Tibial nerve (tissue), 4 donors: ENCODE measurements around the gene ZBTB8B. TPM values are rescaled to one million over a fixed set of nuclear protein-coding genes. Genes with fewer than 3 reads are reported as not detected.

ENCODE experiments used
- DNase-seq, 2 donors: peaks; one replicate each; pipeline ENCODE4 v3.0.0-alpha.2; 2019; ENCODE audit warnings: low spot score in 2 of 2
- H3K27ac ChIP-seq, 4 donors: fragments of 200-600 bp; sonication (generic) in 3 of 4; one replicate each; pipeline ENCODE4 v1.5.1; 2017 to 2019; ENCODE audit warnings: mild to moderate bottlenecking in 1 of 4
- H3K27me3 ChIP-seq, 2 donors: fragments of 200-600 bp; sonication (generic) in 1 of 2; one replicate each; pipeline versions ENCODE4 v1.5.1 to v1.6.0; 2017 to 2019
- H3K36me3 ChIP-seq, 3 donors: fragments of 200-600 bp; sonication (generic); one replicate each; pipeline ENCODE4 v1.5.1; 2018 to 2019
- H3K4me1 ChIP-seq, 4 donors: fragments of 200-600 bp; sonication (generic) in 3 of 4; one replicate each; pipeline ENCODE4 v1.5.1; 2017 to 2019
- H3K4me3 ChIP-seq, 4 donors: fragments of 200-600 bp; sonication (generic) in 3 of 4; one replicate each; pipeline ENCODE4 v1.5.1; 2017 to 2019; ENCODE audit warnings: mild to moderate bottlenecking in 1 of 4, moderate library complexity in 1 of 4
- H3K9me3 ChIP-seq, 4 donors: fragments of 200-600 bp; sonication (generic) in 3 of 4; one replicate each; pipeline ENCODE4 v1.5.1; 2017 to 2019
- EP300 ChIP-seq, 2 donors: sonication (generic); formaldehyde crosslinking; IDR thresholded peaks; one replicate each; pipeline ENCODE4 v1.6.1; 2017; ENCODE audit warnings: antibody characterized with exemption in 2 of 2, mild to moderate bottlenecking in 1 of 2
- POLR2A ChIP-seq, 2 donors: fragments of 450-650 bp; IDR thresholded peaks; one replicate each; pipeline ENCODE4 v1.6.1; 2017; ENCODE audit warnings: antibody characterized with exemption in 2 of 2, mild to moderate bottlenecking in 2 of 2, moderate library complexity in 2 of 2
- WGBS, 2 donors: methylation state at CpG; one replicate each; pipeline ENCODE4 v1.1.5; 2018; 5-methylcytosine and 5-hydroxymethylcytosine counted together
- total RNA-seq, 4 donors: library from RNA; depleted of rRNA; stranded (reverse); fragments of >200 nt; gene quantifications; one replicate each; pipeline ENCODE4 v1.1.0, GENCODE V29; 2016
- TF ChIP-seq, protein P1 (sequence below), 5 experiments: fragments of 200-600 bp in 3 of 5; fragments of 450-650 bp in 2 of 5; sonication (generic) in 3 of 5; IDR thresholded peaks; one replicate each; pipeline ENCODE4 v1.5.1; 2016 to 2019; ENCODE audit warnings: antibody characterized with exemption in 5 of 5, mild to moderate bottlenecking in 3 of 5, moderate library complexity in 2 of 5

Gene ZBTB8B
- total RNA-seq, 4 donors from 2014 or later: 0.21 TPM; not detected in 3

DNA sequence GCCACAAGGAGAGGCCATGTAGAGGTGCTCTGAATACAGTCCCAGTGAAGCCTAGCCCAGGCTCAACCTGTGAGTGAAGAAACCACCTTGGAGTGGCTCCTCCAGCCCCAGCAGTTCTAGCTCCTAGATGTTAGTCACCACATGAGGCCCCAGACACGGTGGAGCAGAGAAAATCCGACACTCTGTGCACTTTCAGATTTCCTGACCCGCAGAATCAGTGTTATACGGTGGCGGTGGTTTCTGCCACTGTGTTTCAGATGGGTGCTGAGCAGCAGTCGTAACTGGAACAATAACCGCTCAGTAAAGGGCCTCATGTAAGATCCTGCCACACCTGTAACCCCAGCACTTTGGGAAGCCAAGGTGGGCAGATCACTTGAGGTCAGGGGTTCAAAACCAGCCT is 38.3 kb downstream of the ZBTB8B start:
- 89 to 92% methylated on average over 7 of the region's 7 CpGs for WGBS, 2 donors
- Histone ChIP-seq H3K9me3 (no peaks in the 10 kb centered on the region), H3K36me3 (no peaks in the 10 kb centered on the region), H3K4me1 (peaks cover 0 to 38% (median 16%) of the 10 kb centered on the region in 4 donors), H3K27ac (peak overlapping the region; percentile 69 to 98 (median 92)), H3K27me3 (no peaks in the 10 kb centered on the region), H3K4me3 (no peak overlapping the region)
- DNase-seq: no peak
- TF ChIP-seq, protein P1, sequence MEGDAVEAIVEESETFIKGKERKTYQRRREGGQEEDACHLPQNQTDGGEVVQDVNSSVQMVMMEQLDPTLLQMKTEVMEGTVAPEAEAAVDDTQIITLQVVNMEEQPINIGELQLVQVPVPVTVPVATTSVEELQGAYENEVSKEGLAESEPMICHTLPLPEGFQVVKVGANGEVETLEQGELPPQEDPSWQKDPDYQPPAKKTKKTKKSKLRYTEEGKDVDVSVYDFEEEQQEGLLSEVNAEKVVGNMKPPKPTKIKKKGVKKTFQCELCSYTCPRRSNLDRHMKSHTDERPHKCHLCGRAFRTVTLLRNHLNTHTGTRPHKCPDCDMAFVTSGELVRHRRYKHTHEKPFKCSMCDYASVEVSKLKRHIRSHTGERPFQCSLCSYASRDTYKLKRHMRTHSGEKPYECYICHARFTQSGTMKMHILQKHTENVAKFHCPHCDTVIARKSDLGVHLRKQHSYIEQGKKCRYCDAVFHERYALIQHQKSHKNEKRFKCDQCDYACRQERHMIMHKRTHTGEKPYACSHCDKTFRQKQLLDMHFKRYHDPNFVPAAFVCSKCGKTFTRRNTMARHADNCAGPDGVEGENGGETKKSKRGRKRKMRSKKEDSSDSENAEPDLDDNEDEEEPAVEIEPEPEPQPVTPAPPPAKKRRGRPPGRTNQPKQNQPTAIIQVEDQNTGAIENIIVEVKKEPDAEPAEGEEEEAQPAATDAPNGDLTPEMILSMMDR (IDR thresholded peaks at IDR 0.05): no peak
- TF ChIP-seq POLR2A (IDR thresholded peaks at IDR 0.05) (no peak), EP300 (IDR thresholded peaks at IDR 0.05) (no peak)

DNA sequence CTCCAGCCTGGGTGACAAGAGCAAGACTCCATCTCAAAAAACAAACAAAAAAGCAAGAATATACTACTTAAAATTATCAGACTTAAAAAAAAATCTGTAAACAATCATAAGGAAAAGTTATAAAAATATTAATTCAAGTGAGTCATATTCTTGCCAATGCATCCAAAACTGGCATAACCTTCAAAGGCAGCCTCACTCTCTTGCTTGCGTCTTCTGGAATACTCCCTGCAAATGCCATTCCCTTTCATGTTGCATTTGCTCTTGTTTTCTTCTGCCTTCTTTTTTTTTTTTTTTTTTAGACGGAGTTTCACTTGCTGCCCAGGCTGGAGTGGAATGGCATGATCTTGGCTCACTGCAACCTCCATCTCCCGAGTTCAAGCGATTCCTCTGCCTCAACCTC is 42.1 kb downstream of the ZBTB8B start:
- 76 to 77% methylated on average over 4 of the region's 4 CpGs for WGBS, 2 donors
- H3K36me3 ChIP-seq: no peaks in the 10 kb centered on the region
- TF ChIP-seq POLR2A (IDR thresholded peaks at IDR 0.05) (no peak), EP300 (IDR thresholded peaks at IDR 0.05) (no peak)
- TF ChIP-seq, protein P1 (IDR thresholded peaks at IDR 0.05): no peak
- no peak overlapping the region for H3K27ac ChIP-seq
- no peaks in the 10 kb centered on the region for H3K9me3 ChIP-seq
- no peaks in the 10 kb centered on the region for H3K27me3 ChIP-seq
- H3K4me3 ChIP-seq: no peak overlapping the region
- H3K4me1 ChIP-seq: peaks cover 0 to 16% (median 6%) of the 10 kb centered on the region in 4 donors
- no peak for DNase-seq

DNA sequence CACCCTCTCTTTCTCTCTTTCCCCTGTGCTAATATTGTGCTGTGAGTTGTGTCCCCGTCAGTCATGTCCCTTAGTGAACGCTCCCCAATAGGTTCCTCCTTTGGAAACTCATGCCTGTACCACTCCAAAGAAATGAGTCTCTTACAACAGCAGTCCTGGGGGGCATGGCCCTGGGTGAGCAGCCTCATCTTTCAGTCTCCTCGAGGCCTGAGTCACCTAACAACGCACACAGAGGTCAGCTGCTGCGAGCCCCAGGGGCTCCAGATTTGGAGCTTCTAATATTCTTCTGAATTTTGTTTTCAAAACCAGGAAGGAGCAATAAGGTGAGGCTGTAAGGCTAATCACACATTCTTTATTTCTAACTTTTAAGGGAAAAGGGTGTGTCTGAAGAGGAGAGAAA is 43.9 kb downstream of the ZBTB8B start:
- Histone ChIP-seq H3K27ac (no peak overlapping the region), H3K36me3 (no peaks in the 10 kb centered on the region), H3K4me3 (no peak overlapping the region), H3K4me1 (no peaks in the 10 kb centered on the region), H3K9me3 (no peaks in the 10 kb centered on the region), H3K27me3 (no peaks in the 10 kb centered on the region)
- WGBS, 2 donors: 67 to 69% methylated on average over 5 of the region's 5 CpGs
- no peak for DNase-seq
- TF ChIP-seq, protein P1 (IDR thresholded peaks at IDR 0.05): no peak
- TF ChIP-seq POLR2A (IDR thresholded peaks at IDR 0.05) (no peak), EP300 (IDR thresholded peaks at IDR 0.05) (no peak)

DNA sequence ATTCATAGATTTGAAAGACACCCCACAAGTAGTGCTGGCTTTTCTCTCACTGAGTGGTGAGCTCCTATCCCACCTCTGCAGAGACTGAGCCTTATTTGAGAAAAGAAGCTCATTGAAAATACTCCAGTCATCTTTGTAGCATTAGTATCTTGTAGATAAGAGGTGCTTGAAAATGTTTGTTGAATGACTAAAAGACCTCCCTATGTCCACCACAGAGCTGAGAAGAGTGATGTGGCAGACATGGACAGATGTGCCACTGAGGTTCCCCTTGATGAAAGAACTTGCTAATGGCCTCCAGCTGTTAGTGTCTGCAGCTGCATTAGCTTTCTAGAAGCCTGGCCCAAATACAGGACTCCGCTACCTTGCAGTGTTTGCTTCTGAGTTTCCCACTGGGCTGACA is 45.1 kb downstream of the ZBTB8B start:
- Histone ChIP-seq H3K36me3 (no peaks in the 10 kb centered on the region), H3K27me3 (no peaks in the 10 kb centered on the region), H3K4me1 (no peaks in the 10 kb centered on the region), H3K4me3 (no peak overlapping the region), H3K27ac (no peak overlapping the region), H3K9me3 (no peaks in the 10 kb centered on the region)
- TF ChIP-seq, protein P1 (IDR thresholded peaks at IDR 0.05): no peak
- TF ChIP-seq EP300 (IDR thresholded peaks at IDR 0.05) (no peak), POLR2A (IDR thresholded peaks at IDR 0.05) (no peak)
- no peak for DNase-seq
- WGBS, 2 donors: 92 to 100% methylated on average over 1 of the region's 1 CpG

Other genes with a start within 250 kb of the ZBTB8B start
- gene TMEM234, start 242.7 kb upstream of the ZBTB8B start, total RNA-seq: 10 to 100 TPM; 22.5 to 29.0 (median 26.3) TPM
- gene EIF3I, start 242.7 kb upstream of the ZBTB8B start, total RNA-seq: 100 to 1,000 TPM; 121 to 172 (median 152) TPM
- 1 to 10 TPM; 1.4 to 5.4 (median 3.5) TPM for gene FAM167B, start 217.8 kb upstream of the ZBTB8B start, total RNA-seq
- 1 to 10 TPM; 1.1 to 6.9 (median 2.0) TPM for gene LCK, start 213.8 kb upstream of the ZBTB8B start, total RNA-seq
- 10 to 100 TPM; 40.4 to 51.6 (median 47.1) TPM for gene HDAC1, start 173.0 kb upstream of the ZBTB8B start, total RNA-seq
- 10 to 100 TPM; 42.4 to 61.2 (median 45.0) TPM for gene MARCKSL1, start 128.8 kb upstream of the ZBTB8B start, total RNA-seq
- gene FAM229A, start 102.6 kb upstream of the ZBTB8B start, total RNA-seq: 10 to 100 TPM in 3 of 4 donors, 1 to 10 TPM in 1; 9.4 to 23.5 (median 16.3) TPM
- 1 to 10 TPM in 3 of 4 donors, under 1 TPM in 1; 0.44 to 1.5 (median 1.2) TPM for gene TSSK3, start 102.5 kb upstream of the ZBTB8B start, total RNA-seq
- gene BSDC1, start 70.6 kb upstream of the ZBTB8B start, total RNA-seq: 10 to 100 TPM; 60.6 to 88.7 (median 83.8) TPM
- 10 to 100 TPM in 3 of 4 donors, 1 to 10 TPM in 1; 8.1 to 14.9 (median 12.1) TPM for gene ZBTB8A, start 74.4 kb downstream of the ZBTB8B start, total RNA-seq
- gene ZBTB8OS, start 185.5 kb downstream of the ZBTB8B start, total RNA-seq: 10 to 100 TPM; 12.2 to 38.1 (median 23.8) TPM
- gene RBBP4, start 186.1 kb downstream of the ZBTB8B start, total RNA-seq: 100 to 1,000 TPM in 3 of 4 donors, 10 to 100 TPM in 1; 79.7 to 135 (median 109) TPM
- gene SYNC, start 237.7 kb downstream of the ZBTB8B start, total RNA-seq: 10 to 100 TPM; 10.2 to 31.2 (median 23.7) TPM